Effector memory CD8-positive, alpha-beta T cell (primary cell): ENCODE data around the gene PRR36.

Source experiments
- ATAC-seq: fragments of 150-1000 bp; cut with Tn5 transposase; replicated peaks from 2 replicates; pipeline ENCODE4 v1.10.0; 2021; ENCODE audit warnings: mild to moderate bottlenecking, moderate library complexity
- DNase-seq, 3 experiments: peaks; one replicate each; pipeline ENCODE4 v3.0.0; 2021
- H3K27ac Mint-ChIP-seq, 2 donors: one replicate each; pipeline ENCODE4 v1.8.0; 2022; ENCODE audit warnings: mild to moderate bottlenecking in 2 of 2, mixed read lengths in 2 of 2, moderate library complexity in 2 of 2
- H3K27me3 Mint-ChIP-seq, 2 donors: one replicate each; pipeline ENCODE4 v1.8.0; 2022; ENCODE audit warnings: mixed read lengths in 2 of 2
- H3K36me3 Mint-ChIP-seq: one replicate; pipeline ENCODE4 v1.8.0; 2022; ENCODE audit warnings: mild to moderate bottlenecking, moderate library complexity, mixed read lengths; ENCODE audit not compliant: insufficient read depth
- H3K4me1 Mint-ChIP-seq, 2 donors: one replicate each; pipeline ENCODE4 v1.8.0; 2022; ENCODE audit warnings: low read depth in 2 of 2, mixed read lengths in 2 of 2
- H3K4me3 Mint-ChIP-seq, 2 donors: one replicate each; pipeline ENCODE4 v1.8.0; 2022; ENCODE audit warnings: mild to moderate bottlenecking in 2 of 2, mixed read lengths in 2 of 2, moderate library complexity in 2 of 2
- H3K9me3 Mint-ChIP-seq, 2 donors: one replicate each; pipeline ENCODE4 v1.8.0; 2022; ENCODE audit warnings: mixed read lengths in 2 of 2

The PRR36 gene

GRCh38 chr19:7883105-7883504 lies 8.9 kb upstream of the PRR36 start:
- DNase-seq (no peak), ATAC-seq (no peak)
- H3K36me3 Mint-ChIP-seq: no peaks in the 10 kb centered on the region

GRCh38 chr19:7881910-7882309 lies 7.7 kb upstream of the PRR36 start:
- ATAC-seq (no peak), DNase-seq (no peak)
- Mint-ChIP-seq H3K4me3 (no peak overlapping the region), H3K36me3 (no peaks in the 10 kb centered on the region), H3K9me3 (no peaks in the 10 kb centered on the region), H3K27ac (peak overlapping the region in 1 of 2 donors; percentile 5), H3K27me3 (no peaks in the 10 kb centered on the region), H3K4me1 (peaks cover 0 to 1% of the 10 kb centered on the region in 2 donors)

More at GRCh38 chr19:7883105-7883504, 8.9 kb upstream of the PRR36 start:
- Mint-ChIP-seq H3K9me3 (no peaks in the 10 kb centered on the region), H3K4me3 (no peak overlapping the region), H3K4me1 (peaks cover 0 to 1% of the 10 kb centered on the region in 2 donors), H3K27ac (no peak overlapping the region), H3K27me3 (peaks cover 0 to 10% of the 10 kb centered on the region in 2 donors)

GRCh38 chr19:7879836-7880235 lies 5.6 kb upstream of the PRR36 start:
- peaks cover 0 to 1% of the 10 kb centered on the region in 2 donors for H3K4me1 Mint-ChIP-seq
- H3K27me3 Mint-ChIP-seq: peaks cover 0 to 11% of the 10 kb centered on the region in 2 donors
- no peak overlapping the region for H3K4me3 Mint-ChIP-seq
- no peaks in the 10 kb centered on the region for H3K9me3 Mint-ChIP-seq
- no peak for DNase-seq
- ATAC-seq: no peak
- H3K36me3 Mint-ChIP-seq: no peaks in the 10 kb centered on the region
- H3K27ac Mint-ChIP-seq: no peak overlapping the region

GRCh38 chr19:7879111-7879807 lies 5.1 kb upstream of the PRR36 start:
- DNase-seq (no peak), ATAC-seq (no peak)
- peaks cover 0 to 5% of the 10 kb centered on the region in 2 donors for H3K4me1 Mint-ChIP-seq
- no peaks in the 10 kb centered on the region for H3K9me3 Mint-ChIP-seq
- H3K36me3 Mint-ChIP-seq: no peaks in the 10 kb centered on the region
- H3K4me3 Mint-ChIP-seq: no peak overlapping the region
- H3K27me3 Mint-ChIP-seq: peaks cover 0 to 15% of the 10 kb centered on the region in 2 donors
- no peak overlapping the region for H3K27ac Mint-ChIP-seq

- peaks cover 9 to 27% of the 10 kb centered on the region in 2 donors for H3K27me3 Mint-ChIP-seq
Observed at GRCh38 chr19:7877249-7877836, 3.2 kb upstream of the PRR36 start.

GRCh38 chr19:7874897-7875273 lies 695 bp upstream of the PRR36 start:
- DNase-seq (no peak), ATAC-seq (no peak)
- Mint-ChIP-seq H3K9me3 (no peaks in the 10 kb centered on the region), H3K4me3 (peak overlapping the region; percentile 33 to 54), H3K36me3 (no peaks in the 10 kb centered on the region), H3K4me1 (peaks cover 17 to 19% of the 10 kb centered on the region in 2 donors), H3K27me3 (peaks cover 23 to 45% of the 10 kb centered on the region in 2 donors), H3K27ac (no peak overlapping the region)

More at GRCh38 chr19:7877249-7877836, 3.2 kb upstream of the PRR36 start:
- Mint-ChIP-seq H3K9me3 (no peaks in the 10 kb centered on the region), H3K4me3 (no peak overlapping the region), H3K27ac (no peak overlapping the region), H3K4me1 (peaks cover 3 to 6% of the 10 kb centered on the region in 2 donors), H3K36me3 (no peaks in the 10 kb centered on the region)
- ATAC-seq (no peak), DNase-seq (no peak)

GRCh38 chr19:7873304-7874075 lies 700 bp downstream of the PRR36 start:
- ATAC-seq: no peak
- peak overlapping the region; percentile 65 to 70 for H3K4me3 Mint-ChIP-seq
- DNase-seq: no peak
- H3K4me1 Mint-ChIP-seq: peaks cover 21 to 23% of the 10 kb centered on the region in 2 donors
- peaks cover 23 to 45% of the 10 kb centered on the region in 2 donors for H3K27me3 Mint-ChIP-seq
- H3K36me3 Mint-ChIP-seq: peaks cover 2% of the 10 kb centered on the region
- H3K9me3 Mint-ChIP-seq: no peaks in the 10 kb centered on the region
- no peak overlapping the region for H3K27ac Mint-ChIP-seq

- no peak for ATAC-seq
- peaks cover 5% of the 10 kb centered on the region for H3K36me3 Mint-ChIP-seq
- H3K27ac Mint-ChIP-seq: no peak overlapping the region
- H3K9me3 Mint-ChIP-seq: no peaks in the 10 kb centered on the region
- peaks cover 22 to 26% of the 10 kb centered on the region in 2 donors for H3K4me1 Mint-ChIP-seq
- peaks cover 23 to 45% of the 10 kb centered on the region in 2 donors for H3K27me3 Mint-ChIP-seq
- peak overlapping the region; percentile 47 to 70 for H3K4me3 Mint-ChIP-seq
- no peak for DNase-seq
Observed at GRCh38 chr19:7872306-7873204, 1.6 kb downstream of the PRR36 start.

- Mint-ChIP-seq H3K36me3 (peaks cover 9% of the 10 kb centered on the region), H3K27ac (no peak overlapping the region), H3K4me3 (peak overlapping the region; percentile 20 to 63), H3K27me3 (peaks cover 23 to 52% of the 10 kb centered on the region in 2 donors), H3K4me1 (peaks cover 22 to 26% of the 10 kb centered on the region in 2 donors), H3K9me3 (no peaks in the 10 kb centered on the region)
- peak; percentile 72 to 80 (median 77) for DNase-seq
- ATAC-seq: no peak
Observed at GRCh38 chr19:7871437-7872305, 2.5 kb downstream of the PRR36 start.

GRCh38 chr19:7870571-7871436 lies 3.4 kb downstream of the PRR36 start:
- H3K36me3 Mint-ChIP-seq: peaks cover 9% of the 10 kb centered on the region
- ATAC-seq (no peak), DNase-seq (peak in 2 of 3 experiments; percentile 25 to 29)
- no peaks in the 10 kb centered on the region for H3K9me3 Mint-ChIP-seq
- peak overlapping the region in 1 of 2 donors; percentile 12 for H3K27ac Mint-ChIP-seq
- H3K27me3 Mint-ChIP-seq: peaks cover 23 to 44% of the 10 kb centered on the region in 2 donors
- peaks cover 22 to 26% of the 10 kb centered on the region in 2 donors for H3K4me1 Mint-ChIP-seq
- H3K4me3 Mint-ChIP-seq: peak overlapping the region; percentile 75 to 83

GRCh38 chr19:7869910-7870511 lies 4.2 kb downstream of the PRR36 start:
- H3K4me3 Mint-ChIP-seq: peak overlapping the region; percentile 75 to 83
- peak overlapping the region in 1 of 2 donors; percentile 12 for H3K27ac Mint-ChIP-seq
- peaks cover 9% of the 10 kb centered on the region for H3K36me3 Mint-ChIP-seq
- ATAC-seq (no peak), DNase-seq (peak; percentile 35 to 51 (median 43))
- peaks cover 28 to 32% of the 10 kb centered on the region in 2 donors for H3K4me1 Mint-ChIP-seq
- H3K9me3 Mint-ChIP-seq: no peaks in the 10 kb centered on the region
- peaks cover 29 to 52% of the 10 kb centered on the region in 2 donors for H3K27me3 Mint-ChIP-seq
